Iris pigment epithelial cell (primary cell): ENCODE data around the gene FGF11.
"Not testable (repeated sequence)": the region's sequence is repeated elsewhere in the genome, so short reads cannot be mapped to it uniquely, and the experiment has no call there.

Experiments used
- DNase-seq: peaks from one replicate; pipeline ENCODE4 v3.0.0-alpha.2; 2011; ENCODE audit warnings: low read depth

The FGF11 gene

DNA sequence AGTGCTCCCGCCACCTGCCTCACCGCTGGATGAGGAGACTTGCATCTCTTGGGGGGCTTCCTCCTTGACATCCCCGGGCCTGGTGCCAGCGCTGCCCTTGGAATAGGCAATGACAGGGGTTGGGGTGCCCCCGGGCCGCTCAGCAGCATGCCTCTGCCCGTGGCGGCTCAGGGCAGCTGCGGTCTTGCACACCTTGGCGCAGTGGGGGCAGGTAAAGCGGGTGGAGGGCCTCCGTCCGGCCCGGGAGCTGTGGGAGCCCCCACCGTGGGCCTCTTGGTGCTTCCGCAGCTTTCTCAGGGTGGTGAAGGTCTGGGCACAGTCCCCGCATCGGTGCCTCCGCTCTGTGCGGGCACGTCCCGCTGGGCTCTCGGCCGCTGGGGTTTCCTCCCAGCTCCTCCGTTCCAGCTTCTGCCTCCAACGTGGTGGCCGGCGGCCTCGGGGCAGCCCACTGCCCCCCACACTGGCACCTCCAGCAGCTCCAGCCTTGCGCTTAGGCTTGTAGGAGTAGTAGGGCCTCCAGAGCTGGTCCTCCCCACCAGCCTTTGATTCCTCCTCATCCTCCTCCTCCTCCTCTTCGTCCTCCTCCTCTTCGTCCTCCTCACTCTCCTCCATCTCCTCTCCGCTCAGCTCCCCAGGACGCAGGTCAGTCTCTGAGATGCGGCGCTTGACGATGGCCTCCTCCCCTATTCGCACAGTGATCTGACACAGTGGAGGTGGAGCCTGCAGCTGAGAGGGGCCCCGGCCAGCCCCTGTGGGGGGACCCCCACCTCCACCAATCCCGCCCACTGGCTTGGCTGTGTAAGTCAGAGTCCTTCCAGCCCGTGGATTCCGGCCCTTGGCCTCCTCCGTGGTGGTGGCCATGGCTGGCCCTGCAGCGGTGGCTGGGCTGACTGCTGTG lies 23.4 kb downstream of the FGF11 start:
- DNase-seq, result no peak

DNA sequence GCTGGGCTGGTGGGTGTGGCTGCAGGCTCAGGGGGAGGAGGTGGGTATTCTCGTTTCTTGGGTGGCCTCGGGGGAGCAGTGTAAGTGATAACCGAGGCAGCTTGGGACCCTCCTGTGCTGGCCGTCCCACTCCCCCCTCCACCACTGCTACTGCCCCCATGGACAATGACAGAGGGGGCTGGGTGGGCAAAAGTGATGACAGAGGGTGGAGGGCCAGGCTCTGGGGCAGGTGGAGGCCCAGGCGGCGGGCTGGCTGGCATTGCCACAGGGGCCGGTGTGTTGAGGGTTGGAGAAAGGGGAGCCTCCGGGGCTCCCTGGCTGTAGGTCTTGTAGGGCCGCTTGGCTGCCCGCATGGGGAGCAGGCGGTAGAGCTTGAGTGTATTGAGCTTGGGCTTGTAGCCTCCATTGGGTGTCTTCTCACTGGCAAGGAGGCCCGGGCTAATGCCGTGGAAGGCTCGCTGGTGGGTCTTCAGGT lies 24.1 kb downstream of the FGF11 start:
- no peak for DNase-seq

DNA sequence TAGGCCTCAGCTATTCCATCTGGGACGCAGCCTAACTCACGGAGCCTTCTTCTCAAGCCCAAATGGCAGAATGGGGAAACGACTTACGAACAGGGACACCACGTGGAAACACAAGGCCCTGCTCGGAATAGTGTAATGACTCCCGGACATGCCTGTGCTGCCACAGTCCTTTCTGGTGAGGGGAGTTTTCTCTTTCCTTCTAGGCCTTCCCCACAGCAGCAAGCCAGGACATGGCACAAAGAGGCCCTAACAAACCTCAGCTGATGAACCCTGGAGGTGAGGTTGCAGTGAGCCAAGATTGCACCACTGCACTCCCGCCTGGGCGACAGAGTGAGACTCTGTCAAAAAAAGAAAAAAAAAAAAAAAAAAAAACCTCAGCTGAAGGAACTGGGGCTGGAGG lies 24.8 kb downstream of the FGF11 start:
- DNase-seq, result no peak

DNA sequence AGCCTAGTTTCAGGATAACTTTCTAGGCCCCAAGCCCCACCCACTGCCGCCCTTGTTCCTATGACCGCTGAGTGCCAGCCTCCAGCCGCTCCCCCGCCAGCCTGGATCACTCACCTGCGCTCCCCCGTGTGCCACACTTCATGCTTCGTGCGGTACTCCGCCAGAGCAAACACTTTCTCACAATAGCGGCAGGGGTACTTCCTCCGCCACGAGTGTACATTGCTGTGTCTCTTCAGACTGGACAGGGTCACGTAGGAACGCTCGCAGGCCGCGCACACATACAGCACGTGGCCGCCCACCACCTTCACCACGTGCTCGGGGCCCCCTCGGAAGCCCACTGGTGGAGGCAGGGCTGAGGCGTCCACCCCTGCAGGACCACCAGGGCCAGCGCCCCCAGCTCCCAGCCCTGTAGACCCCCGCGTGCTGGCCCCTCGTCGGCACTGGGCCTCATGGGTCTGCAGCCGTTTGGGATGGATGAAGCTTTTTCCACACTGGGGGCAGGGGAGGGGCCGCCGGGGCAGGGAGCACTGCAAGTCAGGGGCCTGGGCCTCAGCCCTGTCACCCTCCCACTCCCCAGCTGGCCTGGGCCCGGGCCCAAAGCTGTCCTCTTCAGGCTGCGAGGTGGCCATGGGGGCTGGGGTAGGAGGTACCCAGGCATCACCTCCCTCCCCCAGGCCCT lies 26.4 kb downstream of the FGF11 start:
- no peak for DNase-seq

DNA sequence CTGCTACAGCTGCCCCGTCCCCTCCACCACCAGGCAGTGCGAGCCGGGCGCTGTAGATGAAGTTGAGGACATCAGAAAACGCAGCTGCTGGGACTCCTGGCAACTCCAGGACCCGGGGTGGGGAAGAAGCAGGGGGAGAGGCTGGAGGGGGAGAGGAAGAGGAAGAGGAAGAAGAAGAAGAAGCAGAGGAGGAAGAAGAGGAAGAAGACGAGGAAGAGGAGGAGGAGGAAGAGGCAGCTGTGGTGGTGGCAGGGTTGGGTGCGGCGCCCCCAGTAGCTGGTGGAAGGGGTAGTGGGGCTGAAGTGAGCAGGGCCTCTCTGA lies 27.0 kb downstream of the FGF11 start:
- no peak for DNase-seq

DNA sequence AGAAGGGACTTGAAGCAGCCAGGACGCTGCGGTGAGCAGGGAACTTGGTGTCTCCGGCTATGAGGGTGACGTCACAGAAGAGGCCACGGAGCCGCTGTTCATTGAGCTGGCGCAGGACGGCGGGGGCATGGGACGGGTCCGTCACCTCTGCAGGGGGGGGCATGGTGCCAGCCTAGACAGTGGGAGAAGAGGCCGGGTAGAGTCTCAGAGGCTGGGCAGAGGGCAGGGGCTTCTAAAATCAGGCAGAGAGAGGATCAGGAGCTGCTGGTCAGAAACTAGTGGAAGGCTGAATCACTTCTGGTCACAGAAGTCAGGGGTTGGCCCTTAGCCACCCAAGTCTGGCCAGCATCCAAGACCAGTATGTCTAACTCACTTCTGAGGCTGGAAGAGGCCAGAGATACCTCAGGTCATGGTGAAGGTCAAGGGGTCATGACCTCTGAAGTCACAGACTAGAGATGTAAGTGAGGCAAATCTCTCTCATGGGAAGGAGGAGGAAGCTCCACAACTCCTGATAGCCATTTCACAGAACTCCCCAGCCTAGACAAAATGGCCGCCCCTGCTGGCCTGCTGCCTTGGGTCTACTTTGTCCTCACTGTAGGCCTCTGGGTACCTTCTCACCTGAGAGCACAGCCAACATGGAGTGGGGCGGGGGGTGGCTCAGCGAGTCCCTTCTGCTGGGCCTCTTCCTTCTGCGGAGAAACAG lies 27.5 kb downstream of the FGF11 start:
- DNase-seq, result peak; percentile 59

DNA sequence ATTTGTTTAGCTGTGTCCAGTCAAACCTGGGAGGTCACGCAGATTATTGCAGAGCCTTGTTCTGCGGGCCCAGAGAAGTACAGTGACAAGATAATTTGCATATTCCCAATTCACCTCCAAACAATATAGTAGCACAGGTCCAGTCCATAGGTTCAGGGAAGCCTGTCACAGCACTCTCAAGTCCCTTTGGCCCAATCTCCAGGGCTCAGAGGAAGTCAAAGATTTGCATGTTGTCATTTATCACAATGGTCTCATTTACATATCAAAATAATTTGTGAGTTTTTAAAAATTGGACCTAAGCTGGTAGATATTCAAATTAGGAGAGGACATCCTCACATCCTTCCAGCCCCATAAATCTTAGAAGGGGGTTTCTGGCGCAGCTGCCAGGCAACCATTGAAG lies 28.2 kb downstream of the FGF11 start:
- no peak for DNase-seq

DNA sequence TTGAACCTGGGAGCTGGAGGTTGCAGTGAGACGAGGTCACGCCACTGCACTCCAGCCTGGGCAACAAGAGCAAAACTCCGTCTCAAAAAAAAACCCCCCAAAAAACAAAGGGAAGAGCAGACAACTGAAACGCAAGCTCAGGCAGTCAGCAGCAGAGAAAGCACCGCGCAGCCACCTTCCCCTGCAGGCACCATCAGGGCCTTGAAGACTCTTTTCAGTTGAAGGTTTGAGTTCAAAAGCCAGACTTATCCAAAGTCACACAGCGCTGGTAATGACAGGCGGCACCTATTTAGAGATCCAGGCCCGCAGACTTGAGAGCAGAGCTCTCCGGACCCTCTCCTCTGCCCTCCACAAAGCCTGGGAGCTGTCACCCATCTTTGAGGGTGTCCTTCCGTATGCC lies 29.0 kb downstream of the FGF11 start:
- no peak for DNase-seq

DNA sequence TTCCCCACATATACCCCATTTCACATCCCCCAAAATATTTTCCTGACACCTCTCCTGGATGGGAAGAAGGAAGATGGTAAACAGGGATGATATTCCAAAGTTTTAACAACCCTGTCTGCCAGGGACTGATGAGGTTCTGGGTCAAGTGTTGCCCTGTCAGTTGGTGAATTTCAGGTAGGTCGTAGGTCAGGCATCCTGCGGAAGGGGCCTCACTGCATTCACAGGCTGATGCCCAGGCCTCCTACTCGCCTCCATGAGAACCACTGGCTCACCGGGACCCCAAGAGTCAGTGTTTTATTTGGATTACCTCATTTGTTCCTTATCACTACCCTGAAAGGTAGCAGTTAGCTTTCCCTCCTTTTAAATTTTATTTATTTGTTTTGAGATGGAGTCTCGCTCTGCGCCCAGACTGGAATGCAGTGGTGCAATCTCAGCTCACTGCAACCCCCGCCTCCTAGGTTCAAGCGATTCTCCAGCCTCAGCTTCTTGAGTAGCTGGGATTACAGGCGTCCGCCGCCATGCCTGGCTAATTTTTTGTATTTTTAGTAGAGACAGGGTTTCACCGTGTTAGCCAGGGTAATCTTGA lies 29.6 kb downstream of the FGF11 start:
- DNase-seq, result no peak

DNA sequence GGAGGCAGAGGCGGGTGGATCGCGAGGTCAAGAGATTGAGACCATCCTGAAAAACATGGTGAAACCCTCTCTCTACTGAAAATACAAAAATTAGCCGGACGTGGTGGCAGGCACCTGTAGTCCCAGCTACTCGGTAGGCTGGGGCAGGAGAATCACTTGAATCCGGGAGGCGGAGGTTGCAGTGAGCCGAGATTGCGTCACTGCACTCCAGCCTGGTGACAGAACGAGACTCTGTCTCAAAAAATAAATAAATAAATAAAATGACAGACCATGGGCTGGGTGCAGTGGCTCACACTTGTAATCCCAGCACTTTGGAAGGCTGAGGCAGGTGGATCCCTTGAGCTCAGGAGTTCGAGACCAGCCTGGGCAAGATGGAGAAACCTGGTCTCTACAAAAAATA lies 30.5 kb downstream of the FGF11 start:
- DNase-seq, result not testable (repeated sequence)

DNA sequence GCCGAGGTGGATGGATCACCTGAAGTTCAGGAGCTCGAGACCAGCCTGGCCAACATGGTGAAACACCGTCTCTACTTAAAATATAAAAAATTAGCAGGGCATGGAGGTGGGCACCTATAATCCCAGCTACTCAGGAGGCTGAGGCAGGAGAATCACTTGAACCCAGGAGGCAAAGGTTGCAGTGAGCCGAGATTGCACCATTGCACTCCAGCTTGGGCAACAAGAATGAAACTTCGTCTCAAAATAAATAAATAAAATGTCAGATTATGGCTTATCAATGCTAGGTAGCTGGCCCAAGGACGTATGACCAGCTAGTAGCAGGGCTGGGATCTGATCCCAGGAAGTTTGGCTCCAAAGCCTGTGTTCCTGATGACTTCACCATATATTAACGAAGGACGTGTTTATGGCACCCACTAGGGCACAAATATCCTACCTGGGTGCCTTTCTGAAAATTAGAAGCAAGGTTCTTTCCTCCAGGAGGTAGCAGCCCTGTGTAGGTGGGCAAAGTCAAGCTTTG lies 31.2 kb downstream of the FGF11 start:
- not testable (repeated sequence) for DNase-seq

DNA sequence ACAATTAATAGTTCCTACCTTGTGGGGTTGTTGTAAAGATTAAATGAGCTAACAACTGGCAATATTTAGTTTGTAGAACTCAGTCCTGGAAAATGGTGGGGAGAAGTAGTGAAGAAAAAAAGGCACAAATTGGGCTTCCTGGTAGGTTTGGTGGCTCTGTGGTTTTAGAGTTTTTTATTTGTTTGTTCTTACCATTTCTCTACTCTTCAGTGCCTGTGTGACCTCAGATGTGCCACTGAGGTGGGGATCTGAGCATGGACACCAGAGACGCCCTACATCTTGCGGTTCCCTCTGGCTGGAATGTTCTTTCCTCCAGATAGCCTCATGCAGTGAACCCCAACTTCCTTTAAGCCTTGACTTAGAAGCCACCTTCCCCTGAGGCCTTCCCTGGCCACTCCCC lies 32.4 kb downstream of the FGF11 start:
- no peak for DNase-seq

DNA sequence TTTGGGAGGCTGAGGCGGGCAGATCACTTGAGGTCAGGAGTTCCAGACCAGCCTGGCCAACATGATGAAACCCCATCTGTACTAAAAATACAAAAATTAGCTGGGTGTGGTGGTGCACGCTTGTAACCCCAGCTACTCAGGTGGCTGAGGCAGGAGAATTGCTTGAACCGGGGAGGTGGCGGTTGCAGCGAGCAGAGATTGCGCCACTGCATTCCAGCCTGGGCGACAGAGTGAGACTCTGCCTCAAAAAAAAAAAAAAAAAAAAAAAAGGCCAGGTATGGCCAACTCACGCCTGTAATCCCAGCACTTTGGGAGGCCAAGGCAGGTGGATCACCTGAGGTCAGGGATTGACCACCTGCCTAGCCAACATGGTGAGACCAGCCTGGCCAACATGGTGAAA lies 35.5 kb downstream of the FGF11 start:
- not testable (repeated sequence) for DNase-seq

DNA sequence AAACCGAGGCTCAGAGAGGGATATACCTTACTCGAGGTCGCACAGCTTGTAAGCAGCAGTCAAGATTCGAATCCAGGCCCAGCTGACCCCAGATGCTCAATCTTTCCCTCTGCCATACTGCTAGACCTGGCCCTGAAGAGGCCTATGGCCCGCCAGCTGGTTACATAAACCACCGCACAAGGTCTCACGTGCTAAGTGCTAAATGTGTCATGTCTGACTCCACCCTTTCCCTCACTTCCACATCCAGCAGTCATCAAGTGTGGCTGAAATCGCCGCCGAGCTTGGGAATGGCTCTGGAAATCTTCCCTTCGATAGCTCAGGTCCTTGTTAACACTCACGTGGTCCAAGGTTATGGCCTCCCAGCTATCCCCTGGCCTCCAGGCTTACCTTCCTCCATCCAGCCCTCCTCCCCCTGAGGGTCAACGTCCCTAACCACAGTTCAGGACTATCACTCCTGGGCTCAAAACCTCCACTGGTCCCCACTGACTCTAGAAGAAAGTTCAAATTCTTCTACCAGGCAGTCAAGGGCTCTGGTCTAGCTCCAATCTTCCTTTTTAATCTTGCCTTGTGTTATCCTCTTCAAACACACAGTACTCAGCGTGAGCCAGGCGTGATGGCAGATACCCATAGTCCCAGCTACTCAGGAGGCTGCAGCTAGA lies 36.6 kb downstream of the FGF11 start:
- no peak for DNase-seq

DNA sequence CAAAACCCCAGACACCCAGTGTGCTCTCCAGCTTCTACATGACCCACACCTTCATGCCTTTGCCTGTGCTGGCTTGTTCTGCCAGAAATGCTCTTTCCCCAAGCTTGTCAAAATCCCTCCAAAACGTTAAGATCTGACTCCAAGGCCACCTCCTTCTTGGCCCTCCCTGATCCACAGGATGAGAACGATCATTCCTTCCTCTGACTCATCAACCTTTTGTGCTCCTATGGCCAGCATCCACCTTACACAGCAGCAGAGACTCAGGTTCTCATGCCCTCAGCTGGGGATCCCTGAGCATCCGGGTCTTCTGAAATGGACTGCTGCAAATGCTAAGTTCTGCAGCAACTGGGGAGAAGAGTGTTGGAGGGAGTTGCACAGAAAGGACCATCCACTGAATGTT lies 37.2 kb downstream of the FGF11 start:
- peak; percentile 65 for DNase-seq

DNA sequence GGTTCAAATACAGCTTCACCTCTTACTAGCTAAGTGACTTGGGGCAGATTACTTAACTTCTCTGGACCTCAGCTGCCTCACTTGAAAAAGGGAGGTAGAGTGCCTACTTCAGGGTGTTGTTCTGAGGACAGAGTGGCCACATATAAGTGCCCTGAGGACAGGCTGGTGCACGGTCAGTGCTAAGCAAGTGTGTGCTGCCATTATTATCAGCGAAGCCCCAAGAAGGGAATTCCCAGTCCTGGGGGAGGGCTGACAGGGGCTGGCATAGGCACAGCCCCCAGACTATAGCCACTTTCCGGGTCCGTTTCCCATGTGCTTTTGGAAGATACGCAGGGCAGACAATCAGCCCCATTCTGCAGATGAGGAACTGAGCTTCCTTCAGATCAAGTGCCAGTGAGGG lies 37.6 kb downstream of the FGF11 start:
- no peak for DNase-seq

DNA sequence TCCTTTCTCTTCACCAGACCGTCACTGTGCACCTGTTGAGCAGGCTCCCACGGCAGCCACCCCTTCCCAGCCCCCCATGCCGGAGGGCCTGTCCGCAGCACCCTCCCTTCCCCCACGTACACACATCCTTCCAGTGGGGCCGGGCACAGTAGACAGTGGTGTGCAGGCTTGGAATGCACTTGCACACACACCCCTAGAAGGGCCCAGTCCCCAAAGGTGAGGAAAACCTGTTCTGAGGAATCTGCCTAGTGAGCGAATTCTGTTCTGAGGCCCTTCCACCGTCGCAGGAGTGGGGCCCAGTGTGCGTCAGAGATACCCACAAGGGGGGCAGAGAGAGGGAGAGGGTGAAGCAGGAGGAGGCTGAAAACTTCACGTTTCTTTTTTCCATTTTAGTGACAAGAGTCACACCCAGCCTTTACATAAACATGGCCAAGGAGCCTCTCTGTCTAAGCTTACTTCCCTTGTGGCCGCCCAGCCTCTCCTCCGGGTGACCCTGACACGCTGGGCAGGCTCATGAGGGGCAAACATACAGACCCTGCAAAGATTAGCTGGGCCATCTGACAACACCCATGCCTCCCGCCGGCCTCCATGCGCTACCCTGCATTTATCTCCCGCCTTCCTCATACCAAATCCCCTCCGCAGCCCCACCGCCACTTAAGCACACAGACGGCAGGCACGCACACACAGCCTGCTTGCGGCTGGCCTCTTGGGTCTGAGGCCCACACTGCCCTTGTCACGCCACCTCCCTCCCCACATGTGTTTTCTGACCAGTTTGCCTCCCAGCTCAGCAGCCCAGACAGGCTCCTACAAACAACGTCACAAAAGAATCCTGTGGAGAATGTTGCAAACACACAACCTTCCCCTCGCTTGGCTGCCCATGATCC lies 38.3 kb downstream of the FGF11 start:
- peak; percentile 86 for DNase-seq

DNA sequence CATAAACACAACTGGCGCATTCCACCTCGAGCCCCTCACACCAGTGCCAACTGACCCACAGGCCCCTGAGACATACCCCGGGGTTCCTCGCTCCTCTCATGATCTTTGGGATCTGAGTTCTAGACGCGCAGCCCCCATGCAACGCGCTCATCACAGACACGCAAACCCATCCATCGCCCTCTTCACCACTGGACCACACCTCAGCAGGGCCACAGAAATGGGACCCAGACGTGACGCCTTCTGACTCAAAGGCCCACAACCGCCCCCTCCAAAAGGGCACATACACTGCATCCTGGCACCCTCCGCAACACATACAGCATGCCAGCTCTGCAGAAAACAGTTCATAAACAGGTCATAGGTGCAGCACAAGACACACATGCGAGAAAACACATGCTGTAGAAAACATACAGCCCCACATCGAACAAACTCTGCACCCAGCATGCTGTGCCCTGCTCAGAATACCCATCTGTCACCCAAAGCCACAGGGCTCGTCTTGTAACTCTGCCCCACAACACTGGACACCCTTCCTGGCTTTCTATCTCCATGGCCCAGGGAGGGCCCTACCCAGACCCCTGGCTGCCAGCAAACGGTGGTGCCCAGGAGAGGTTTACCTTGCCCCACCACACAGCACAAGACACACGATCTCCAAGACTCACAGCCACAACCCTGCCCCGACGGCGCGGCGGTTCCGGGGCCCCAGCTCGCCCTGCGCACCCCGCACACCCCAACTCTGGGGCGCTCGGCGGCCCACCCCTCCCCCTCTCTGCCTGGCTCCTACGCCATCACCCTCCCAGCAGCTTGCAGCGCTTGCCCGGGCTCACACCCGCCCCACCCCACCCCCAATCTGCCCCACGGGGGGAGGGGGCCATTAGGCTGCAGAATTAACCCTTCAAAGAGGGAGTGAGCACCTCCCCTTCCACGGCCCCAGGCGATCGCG lies 39.2 kb downstream of the FGF11 start:
- peak; percentile 37 for DNase-seq

DNA sequence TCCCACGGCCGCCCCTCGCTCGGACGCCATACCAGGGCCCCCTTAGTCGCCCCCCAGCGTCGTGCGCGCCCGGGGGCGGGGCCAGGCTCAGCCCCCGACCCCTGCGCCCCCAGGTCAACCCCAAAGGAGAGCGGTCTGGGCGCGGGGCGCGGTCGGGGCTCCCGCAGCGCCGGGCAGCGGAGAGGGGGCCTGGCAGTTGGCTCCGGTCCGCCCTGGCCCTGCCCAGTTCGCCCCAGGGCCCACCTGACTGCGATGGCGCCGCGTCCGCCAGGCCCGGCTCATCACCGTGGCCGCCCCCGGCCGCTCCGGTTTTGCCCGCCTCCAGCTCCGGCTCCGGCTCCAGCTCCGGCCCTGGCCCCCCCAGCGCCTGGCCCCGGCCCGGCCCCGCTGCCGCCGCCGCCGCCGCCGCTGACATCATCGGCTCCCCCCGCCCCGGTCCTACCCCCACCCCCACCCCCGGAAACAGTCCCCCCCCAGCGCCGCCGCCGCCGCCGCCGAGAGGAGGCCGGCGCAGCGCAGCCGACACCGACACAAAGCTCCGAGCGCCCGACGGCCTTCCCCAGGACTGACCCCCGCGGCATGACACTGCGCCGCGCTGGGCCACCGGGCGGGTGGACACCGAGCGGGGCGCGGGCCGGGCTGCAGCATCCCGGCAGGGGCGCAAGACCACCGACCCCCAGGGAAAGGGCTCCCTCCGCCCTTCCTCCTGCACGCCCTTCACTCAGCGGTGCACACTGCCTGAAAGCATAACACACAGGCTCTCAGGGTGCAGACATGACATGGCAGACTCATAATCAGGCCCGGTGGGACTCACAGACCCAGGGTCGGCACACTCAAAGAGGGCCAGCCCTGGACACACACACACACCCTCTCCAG lies 40.1 kb downstream of the FGF11 start, which contains the start of gene ZBTB4:
TSS of gene ZBTB4 (minus strand) at position 419 of the 876 bp plus-strand sequence. CDS start 12,830 bp downstream, outside the sequence.
- DNase-seq, result peak; percentile 44
